ENCODE results near the gene ROR1.

ROR1 gene

DNA sequence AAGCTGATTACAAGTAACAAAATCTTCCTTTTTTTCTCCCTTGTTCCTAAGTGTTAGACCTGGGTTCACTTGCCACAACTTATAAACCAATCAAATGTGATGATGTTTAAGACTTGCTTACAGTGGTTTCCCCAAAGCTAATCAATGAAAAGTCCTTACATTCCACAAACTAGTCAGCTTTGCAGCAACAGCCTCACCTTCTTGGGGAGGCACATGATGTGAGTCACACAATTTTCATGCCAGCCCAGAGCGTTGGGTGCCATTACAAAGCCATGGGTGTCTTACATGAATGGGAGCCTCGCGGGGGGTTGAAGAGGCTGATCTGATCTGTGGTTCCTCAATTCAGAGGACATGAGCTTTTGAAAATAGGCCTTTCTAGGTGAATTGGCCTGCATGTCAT, 338.0 kb downstream of the ROR1 start:
- no peak for TF ChIP-seq POLR2AphosphoS5 (IDR thresholded peaks at IDR 0.05; ENCODE audit: low read depth, low read length)
- TF ChIP-seq, protein P1, sequence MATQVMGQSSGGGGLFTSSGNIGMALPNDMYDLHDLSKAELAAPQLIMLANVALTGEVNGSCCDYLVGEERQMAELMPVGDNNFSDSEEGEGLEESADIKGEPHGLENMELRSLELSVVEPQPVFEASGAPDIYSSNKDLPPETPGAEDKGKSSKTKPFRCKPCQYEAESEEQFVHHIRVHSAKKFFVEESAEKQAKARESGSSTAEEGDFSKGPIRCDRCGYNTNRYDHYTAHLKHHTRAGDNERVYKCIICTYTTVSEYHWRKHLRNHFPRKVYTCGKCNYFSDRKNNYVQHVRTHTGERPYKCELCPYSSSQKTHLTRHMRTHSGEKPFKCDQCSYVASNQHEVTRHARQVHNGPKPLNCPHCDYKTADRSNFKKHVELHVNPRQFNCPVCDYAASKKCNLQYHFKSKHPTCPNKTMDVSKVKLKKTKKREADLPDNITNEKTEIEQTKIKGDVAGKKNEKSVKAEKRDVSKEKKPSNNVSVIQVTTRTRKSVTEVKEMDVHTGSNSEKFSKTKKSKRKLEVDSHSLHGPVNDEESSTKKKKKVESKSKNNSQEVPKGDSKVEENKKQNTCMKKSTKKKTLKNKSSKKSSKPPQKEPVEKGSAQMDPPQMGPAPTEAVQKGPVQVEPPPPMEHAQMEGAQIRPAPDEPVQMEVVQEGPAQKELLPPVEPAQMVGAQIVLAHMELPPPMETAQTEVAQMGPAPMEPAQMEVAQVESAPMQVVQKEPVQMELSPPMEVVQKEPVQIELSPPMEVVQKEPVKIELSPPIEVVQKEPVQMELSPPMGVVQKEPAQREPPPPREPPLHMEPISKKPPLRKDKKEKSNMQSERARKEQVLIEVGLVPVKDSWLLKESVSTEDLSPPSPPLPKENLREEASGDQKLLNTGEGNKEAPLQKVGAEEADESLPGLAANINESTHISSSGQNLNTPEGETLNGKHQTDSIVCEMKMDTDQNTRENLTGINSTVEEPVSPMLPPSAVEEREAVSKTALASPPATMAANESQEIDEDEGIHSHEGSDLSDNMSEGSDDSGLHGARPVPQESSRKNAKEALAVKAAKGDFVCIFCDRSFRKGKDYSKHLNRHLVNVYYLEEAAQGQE (IDR thresholded peaks at IDR 0.05; ENCODE audit: insufficient read depth in 1 of 2, low read depth in 2 of 2, low read length in 2 of 2), result no peak

DNA sequence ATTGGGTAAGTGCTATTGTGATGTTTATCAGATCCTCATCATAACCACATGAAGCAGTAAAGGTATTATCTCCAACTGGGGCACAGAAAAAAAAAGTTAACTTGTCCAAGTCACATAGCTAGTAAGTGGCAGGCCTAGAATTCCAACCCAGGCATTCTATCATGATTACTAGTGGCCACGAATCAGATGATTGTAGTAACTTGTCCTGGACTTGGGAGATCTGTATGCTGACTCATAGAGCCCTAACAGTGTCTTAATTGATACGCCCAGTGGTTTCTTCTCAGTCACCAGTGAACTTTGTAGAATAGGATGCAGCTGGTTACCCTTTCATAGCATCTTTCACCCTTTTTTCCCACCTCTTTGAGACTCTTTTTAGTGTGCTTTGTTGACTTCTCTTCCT, 338.5 kb downstream of the ROR1 start:
- TF ChIP-seq SIN3A (IDR thresholded peaks at IDR 0.05; ENCODE audit: borderline replicate concordance, insufficient read depth, low read length) (no peak), FOXP2 (optimal IDR thresholded peaks at IDR 0.05; ENCODE audit: borderline replicate concordance, extremely low read depth, extremely low read length, insufficient read depth) (no peak), POLR2AphosphoS5 (IDR thresholded peaks at IDR 0.05; ENCODE audit: low read depth, low read length) (no peak), TAF1 (IDR thresholded peaks at IDR 0.05; ENCODE audit: borderline replicate concordance, insufficient read depth, low read length) (no peak)
- TF ChIP-seq, protein P1 (IDR thresholded peaks at IDR 0.05; ENCODE audit: insufficient read depth in 1 of 2, low read depth in 2 of 2, low read length in 2 of 2), result no peak

DNA sequence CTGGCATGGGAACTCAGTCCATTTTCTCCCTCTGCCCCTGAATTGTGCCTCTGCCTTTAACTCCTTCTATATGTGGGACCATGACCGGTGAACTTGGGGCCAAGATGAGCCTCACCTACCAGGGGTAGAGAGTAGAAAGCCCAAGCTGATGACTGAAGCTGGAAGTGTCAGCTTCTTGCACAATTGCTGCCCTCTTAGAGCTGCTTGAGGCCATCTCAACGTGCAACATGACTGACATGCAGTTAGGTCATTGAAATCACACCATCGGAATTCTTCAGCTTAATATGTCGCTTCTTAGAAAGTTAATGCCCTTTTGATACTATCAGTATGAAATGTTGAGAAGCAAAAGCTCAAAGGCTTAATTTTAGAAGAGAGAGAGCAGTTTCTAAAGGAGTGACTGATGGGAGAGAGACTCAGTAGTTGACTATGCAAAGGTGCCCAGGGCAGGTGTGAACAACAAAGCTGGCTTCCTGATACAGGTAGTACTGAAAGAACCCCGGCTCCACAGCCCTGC, 340.3 kb downstream of the ROR1 start:
- TF ChIP-seq SIN3A (IDR thresholded peaks at IDR 0.05; ENCODE audit: borderline replicate concordance, insufficient read depth, low read length), result no peak
- TF ChIP-seq, protein P1 (IDR thresholded peaks at IDR 0.05; ENCODE audit: insufficient read depth in 1 of 2, low read depth in 2 of 2, low read length in 2 of 2), result no peak
- no peak for TF ChIP-seq FOXP2 (optimal IDR thresholded peaks at IDR 0.05; ENCODE audit: borderline replicate concordance, extremely low read depth, extremely low read length, insufficient read depth)
- no peak for TF ChIP-seq POLR2AphosphoS5 (IDR thresholded peaks at IDR 0.05; ENCODE audit: low read depth, low read length)
- TF ChIP-seq TAF1 (IDR thresholded peaks at IDR 0.05; ENCODE audit: borderline replicate concordance, insufficient read depth, low read length), result no peak

DNA sequence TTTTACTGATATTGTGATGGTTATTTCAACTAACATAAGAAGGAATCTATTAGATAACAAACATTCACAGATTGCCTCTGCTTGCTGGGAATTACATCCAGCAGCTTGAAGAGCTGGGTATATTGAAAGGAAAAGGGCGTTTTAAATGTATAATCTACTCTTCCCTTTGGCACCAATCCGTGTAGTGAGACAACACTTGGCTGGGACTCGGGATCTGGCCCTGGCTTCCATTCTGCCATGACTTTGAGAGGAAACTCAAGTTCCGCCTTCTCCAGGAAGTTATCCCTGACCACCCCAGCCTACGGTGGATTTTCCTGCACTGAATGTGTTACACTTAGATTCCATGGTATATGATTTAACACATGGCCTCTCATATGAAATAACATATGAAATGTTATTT, 342.7 kb downstream of the ROR1 start:
- TF ChIP-seq TAF1 (IDR thresholded peaks at IDR 0.05; ENCODE audit: borderline replicate concordance, insufficient read depth, low read length), result no peak
- TF ChIP-seq, protein P1 (IDR thresholded peaks at IDR 0.05; ENCODE audit: insufficient read depth in 1 of 2, low read depth in 2 of 2, low read length in 2 of 2), result no peak
- no peak for TF ChIP-seq FOXP2 (optimal IDR thresholded peaks at IDR 0.05; ENCODE audit: borderline replicate concordance, extremely low read depth, extremely low read length, insufficient read depth)
- no peak for TF ChIP-seq POLR2AphosphoS5 (IDR thresholded peaks at IDR 0.05; ENCODE audit: low read depth, low read length)
- no peak for TF ChIP-seq SIN3A (IDR thresholded peaks at IDR 0.05; ENCODE audit: borderline replicate concordance, insufficient read depth, low read length)

DNA sequence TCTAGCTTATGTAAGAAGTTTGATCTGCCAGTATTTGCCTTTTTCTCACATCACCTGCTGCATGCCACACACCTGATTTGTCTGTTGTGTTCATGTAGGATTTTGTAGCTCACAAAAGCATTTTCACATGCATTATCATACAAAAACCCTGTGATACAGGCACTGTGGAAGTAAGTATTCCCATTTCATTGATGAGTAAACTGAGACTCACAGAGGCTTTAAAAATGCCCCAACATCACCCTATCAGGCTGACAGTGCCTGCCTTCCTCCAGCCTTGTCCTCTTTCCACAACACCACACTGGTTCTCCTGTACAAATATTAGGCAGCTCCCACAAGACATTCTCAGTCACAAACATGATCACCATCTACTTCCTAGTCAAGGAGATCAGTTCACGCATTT, 343.7 kb downstream of the ROR1 start:
- TF ChIP-seq FOXP2 (optimal IDR thresholded peaks at IDR 0.05; ENCODE audit: borderline replicate concordance, extremely low read depth, extremely low read length, insufficient read depth) (no peak), SIN3A (IDR thresholded peaks at IDR 0.05; ENCODE audit: borderline replicate concordance, insufficient read depth, low read length) (no peak), TAF1 (IDR thresholded peaks at IDR 0.05; ENCODE audit: borderline replicate concordance, insufficient read depth, low read length) (no peak), POLR2AphosphoS5 (IDR thresholded peaks at IDR 0.05; ENCODE audit: low read depth, low read length) (no peak)
- TF ChIP-seq, protein P1 (IDR thresholded peaks at IDR 0.05; ENCODE audit: insufficient read depth in 1 of 2, low read depth in 2 of 2, low read length in 2 of 2), result no peak
